OCI-LY7 (cell line): Measurements from ENCODE around the gene ADAMTS2.

Experiments used
- CTCF ChIP-seq: fragments of 200-600 bp; sonication (generic); conservative IDR thresholded peaks from 2 replicates; pipeline ENCODE4 v1.5.1; 2014; ENCODE audit warnings: mild to moderate bottlenecking, antibody characterized with exemption, low read length, moderate library complexity, mixed read lengths
- EZH2phosphoT487 ChIP-seq: fragments of 200-600 bp; sonication (generic); IDR thresholded peaks from 2 replicates; pipeline ENCODE4 v1.6.1; 2018; ENCODE audit warnings: low read depth, borderline replicate concordance, mild to moderate bottlenecking, mixed run types, antibody characterized with exemption, low read length, moderate library complexity, mixed read lengths

- TF ChIP-seq EZH2phosphoT487 (no peak), CTCF (no peak)
Observed at GRCh38 chr5:179150011-179150410, 195.2 kb downstream of the ADAMTS2 start.
